ENCODE results near the gene TMEM115. TPM values are rescaled to one million over a fixed set of nuclear protein-coding genes. Genes with fewer than 3 reads are reported as not detected.

Gene TMEM115
- total RNA-seq, 1 donor from 2014 or later: 40.1 TPM

DNA sequence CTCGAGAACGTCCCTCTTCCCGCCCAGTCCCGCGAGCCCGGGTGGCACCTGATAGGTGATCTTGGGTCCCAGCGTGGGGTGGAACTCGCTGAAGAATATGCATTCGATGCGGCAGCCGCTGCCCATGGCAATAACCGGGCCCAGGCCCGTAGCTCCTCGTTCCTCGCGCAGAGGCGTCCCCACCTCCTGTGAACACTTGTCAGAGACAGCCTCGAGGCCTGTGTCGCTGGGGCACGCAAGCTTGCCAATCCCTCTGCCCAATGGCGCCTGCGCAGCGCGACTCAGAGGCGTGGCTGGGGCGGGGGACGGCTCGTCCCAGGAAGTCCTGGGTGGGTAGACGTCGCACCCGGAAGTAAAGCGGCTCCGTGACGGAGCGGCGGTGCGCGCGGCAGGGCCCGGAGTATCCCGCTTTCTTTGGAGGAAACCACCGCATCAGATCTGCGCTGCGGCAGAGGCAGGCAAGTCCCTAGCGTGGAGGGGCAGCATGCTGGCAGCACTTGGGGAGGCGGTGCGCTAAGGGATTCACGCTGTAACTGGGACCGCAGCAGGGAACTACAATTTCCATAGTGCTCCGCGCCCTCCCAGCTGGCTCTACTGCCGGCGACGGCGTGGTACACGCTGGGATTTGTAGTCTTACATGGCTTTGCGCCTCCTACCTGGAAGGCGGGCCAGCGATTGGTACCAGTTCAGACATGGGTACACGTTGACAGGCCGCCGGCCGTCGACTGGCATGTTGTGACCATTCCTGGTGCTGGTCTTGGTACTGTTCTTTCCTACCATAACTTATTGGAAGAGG is 8.6 kb downstream of the TMEM115 start, which contains the start of the genes CYB561D2 and NPRL2:
CYB561D2 (plus strand) TSS at position 336 of the 796 bp plus-strand sequence. CDS start 572 bp downstream, outside the sequence.
NPRL2 (minus strand) TSS at position 249 of the 796 bp plus-strand sequence; CDS start at position 126, 123 bp downstream.
- peak within 1 kb of the TSS; percentile 73 for H3K4me3 ChIP-seq
- peaks cover 32% of the 10 kb centered on the region for H3K4me1 ChIP-seq
- H3K27me3 ChIP-seq: no peaks in the 10 kb centered on the region
- intact Hi-C loops (cut with DNase I): no loop called here
- no peaks in the 10 kb centered on the region for H3K9me3 ChIP-seq
- DNase-seq (peak; percentile 99), ATAC-seq (peak; percentile 95)
- H3K36me3 ChIP-seq: peaks cover 51% of the 10 kb centered on the region
- TF ChIP-seq, protein P1, sequence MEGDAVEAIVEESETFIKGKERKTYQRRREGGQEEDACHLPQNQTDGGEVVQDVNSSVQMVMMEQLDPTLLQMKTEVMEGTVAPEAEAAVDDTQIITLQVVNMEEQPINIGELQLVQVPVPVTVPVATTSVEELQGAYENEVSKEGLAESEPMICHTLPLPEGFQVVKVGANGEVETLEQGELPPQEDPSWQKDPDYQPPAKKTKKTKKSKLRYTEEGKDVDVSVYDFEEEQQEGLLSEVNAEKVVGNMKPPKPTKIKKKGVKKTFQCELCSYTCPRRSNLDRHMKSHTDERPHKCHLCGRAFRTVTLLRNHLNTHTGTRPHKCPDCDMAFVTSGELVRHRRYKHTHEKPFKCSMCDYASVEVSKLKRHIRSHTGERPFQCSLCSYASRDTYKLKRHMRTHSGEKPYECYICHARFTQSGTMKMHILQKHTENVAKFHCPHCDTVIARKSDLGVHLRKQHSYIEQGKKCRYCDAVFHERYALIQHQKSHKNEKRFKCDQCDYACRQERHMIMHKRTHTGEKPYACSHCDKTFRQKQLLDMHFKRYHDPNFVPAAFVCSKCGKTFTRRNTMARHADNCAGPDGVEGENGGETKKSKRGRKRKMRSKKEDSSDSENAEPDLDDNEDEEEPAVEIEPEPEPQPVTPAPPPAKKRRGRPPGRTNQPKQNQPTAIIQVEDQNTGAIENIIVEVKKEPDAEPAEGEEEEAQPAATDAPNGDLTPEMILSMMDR (IDR thresholded peaks at IDR 0.05): no peak
- H3K27ac ChIP-seq: peak within 1 kb of the TSS; percentile 92

DNA sequence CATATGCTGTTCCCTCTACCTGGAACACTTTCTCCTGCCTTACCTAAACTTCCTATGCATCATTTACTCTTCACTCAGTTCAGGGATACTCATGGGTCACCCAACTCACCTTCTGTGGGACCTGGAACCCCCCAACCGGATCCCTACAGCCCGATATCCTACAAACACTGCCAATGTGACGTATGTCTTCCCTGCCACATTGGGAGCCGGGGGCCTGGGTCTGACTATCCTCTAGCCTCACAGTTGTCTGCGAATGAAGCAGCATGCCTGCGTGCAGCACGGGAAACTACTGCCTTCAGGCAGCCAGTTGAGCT is 9.2 kb downstream of the TMEM115 start:
- Histone ChIP-seq H3K27ac (peak overlapping the region; percentile 92), H3K4me3 (peak overlapping the region; percentile 73), H3K9me3 (no peaks in the 10 kb centered on the region), H3K36me3 (peaks cover 46% of the 10 kb centered on the region), H3K27me3 (no peaks in the 10 kb centered on the region), H3K4me1 (peaks cover 32% of the 10 kb centered on the region)
- intact Hi-C loops (cut with DNase I): no loop called here
- TF ChIP-seq, protein P1 (IDR thresholded peaks at IDR 0.05): no peak
- ATAC-seq: no peak
- no peak for DNase-seq

DNA sequence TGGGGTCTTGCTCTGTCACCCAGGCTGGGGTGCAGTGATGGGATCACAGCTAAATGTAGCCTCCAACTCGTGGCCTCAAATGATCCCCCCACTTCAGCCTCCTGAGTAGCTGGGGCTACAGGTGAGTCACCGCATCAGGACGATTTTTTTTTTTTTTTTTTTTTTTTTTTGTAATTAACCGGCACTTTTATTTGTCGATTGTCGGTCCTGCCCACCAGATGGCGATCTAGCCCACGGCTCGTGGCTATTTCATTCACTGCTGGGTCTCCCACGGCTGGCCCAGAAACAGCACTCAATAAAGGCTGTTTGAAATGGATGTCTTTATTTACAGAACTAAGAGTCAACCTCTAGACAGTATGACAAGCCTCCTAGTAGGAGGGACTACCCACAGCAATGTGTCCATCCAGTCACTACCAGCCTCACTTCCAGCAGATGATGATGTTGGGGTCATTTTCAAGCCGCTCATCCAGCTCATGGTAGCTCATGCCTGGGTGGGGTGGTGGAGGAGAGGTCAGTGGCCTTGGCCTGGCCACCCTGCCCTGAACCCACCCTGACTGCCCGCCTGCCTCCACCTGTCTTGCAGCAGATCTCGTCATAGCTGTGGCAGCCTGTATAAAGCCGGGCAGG is 12.0 kb downstream of the TMEM115 start:
- ATAC-seq (peak; percentile 8), DNase-seq (peak; percentile 85)
- H3K9me3 ChIP-seq: no peaks in the 10 kb centered on the region
- H3K4me1 ChIP-seq: peaks cover 35% of the 10 kb centered on the region
- intact Hi-C loops (cut with DNase I): no loop called here
- H3K4me3 ChIP-seq: no peak overlapping the region
- no peaks in the 10 kb centered on the region for H3K27me3 ChIP-seq
- no peak overlapping the region for H3K27ac ChIP-seq
- TF ChIP-seq, protein P1 (IDR thresholded peaks at IDR 0.05): peak; percentile 60
- H3K36me3 ChIP-seq: peaks cover 20% of the 10 kb centered on the region

DNA sequence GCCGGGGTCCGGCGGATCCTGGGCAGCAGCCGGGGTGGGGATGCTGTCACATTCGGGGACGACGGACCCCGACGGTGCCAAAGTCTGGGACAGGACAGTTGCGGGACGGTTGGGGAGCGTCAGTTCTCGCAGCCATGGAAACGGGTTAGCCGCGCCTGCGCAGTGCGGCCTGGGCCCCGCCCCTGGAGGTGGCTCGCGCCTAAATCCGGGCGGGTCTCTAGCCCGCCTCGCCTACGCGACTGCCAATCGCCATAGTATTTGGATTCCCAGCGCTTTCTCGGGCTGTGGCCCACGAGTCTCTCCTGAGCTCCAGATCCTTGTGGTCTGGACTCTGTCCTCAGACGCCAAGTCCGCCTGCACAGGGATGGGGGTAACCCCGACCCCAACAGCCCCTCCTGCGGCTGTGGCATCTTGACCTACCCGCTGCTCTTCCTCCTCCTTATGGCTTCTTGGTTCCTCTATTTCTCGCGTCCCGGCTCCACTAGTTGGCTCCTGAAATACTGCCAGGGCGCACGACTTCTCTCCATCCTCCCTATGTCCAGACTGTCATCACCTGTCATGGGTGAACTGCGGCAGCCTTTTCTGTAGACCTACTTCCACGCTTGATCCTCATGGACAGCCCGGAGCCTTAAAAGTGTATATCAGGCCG is 13.6 kb downstream of the TMEM115 start, which contains the start of gene ZMYND10:
ZMYND10 (minus strand) TSS at position 147 of the 649 bp plus-strand sequence. CDS start 153 bp downstream, outside the sequence.
- DNase-seq (peak; percentile 88), ATAC-seq (peak; percentile 48)
- Histone ChIP-seq H3K4me3 (peak within 1 kb of the TSS; percentile 39), H3K36me3 (peaks cover 20% of the 10 kb centered on the region), H3K27ac (peak within 1 kb of the TSS; percentile 39), H3K9me3 (no peaks in the 10 kb centered on the region), H3K4me1 (peaks cover 36% of the 10 kb centered on the region), H3K27me3 (no peaks in the 10 kb centered on the region)
- TF ChIP-seq, protein P1 (IDR thresholded peaks at IDR 0.05): no peak
- intact Hi-C loops (cut with DNase I): no loop called here

DNA sequence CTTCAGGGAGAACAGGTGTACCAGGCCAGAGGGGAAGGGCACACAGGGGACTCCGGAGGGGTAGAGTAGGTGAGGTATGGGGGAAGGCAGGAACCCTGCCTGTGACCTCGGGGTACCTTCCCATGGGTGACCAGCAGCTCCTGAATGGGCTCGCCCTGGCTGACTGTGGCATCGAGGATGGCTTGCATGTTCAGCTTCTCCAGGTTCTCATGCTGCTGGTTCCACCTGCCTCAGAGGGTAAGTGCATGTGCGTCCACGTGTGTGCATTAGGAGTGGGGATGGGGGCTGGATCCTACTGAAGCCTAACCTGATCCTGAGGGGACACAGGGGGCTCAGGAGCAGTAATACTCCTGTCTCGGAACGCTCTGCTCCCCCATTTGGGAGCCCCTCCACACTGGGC is 14.3 kb downstream of the TMEM115 start:
- Histone ChIP-seq H3K4me1 (peaks cover 36% of the 10 kb centered on the region), H3K36me3 (peaks cover 20% of the 10 kb centered on the region), H3K4me3 (peak overlapping the region; percentile 39), H3K27ac (no peak overlapping the region), H3K9me3 (no peaks in the 10 kb centered on the region), H3K27me3 (no peaks in the 10 kb centered on the region)
- intact Hi-C loops (cut with DNase I): no loop called here
- ATAC-seq (no peak), DNase-seq (no peak)
- TF ChIP-seq, protein P1 (IDR thresholded peaks at IDR 0.05): no peak
